ENCODE measurements around the gene C9orf43. TPM values are rescaled to one million over a fixed set of nuclear protein-coding genes. Genes with fewer than 3 reads are reported as not detected.
A peak's percentile ranks its signal among the peaks of the same experiment; 100 is the strongest.

C9orf43 gene
- total and polyA plus RNA-seq, 4 experiments from 2014 or later, result 0.41 to 0.87 (median 0.65) TPM

GRCh38 chr9:113391917-113392316 lies 18.6 kb upstream of the C9orf43 start:
- no peak for DNase-seq
- no peaks in the 10 kb centered on the region for H3K27me3 Mint-ChIP-seq
- Histone ChIP-seq H3K36me3 (ENCODE audit: insufficient read depth, low read length) (peaks cover 36% of the 10 kb centered on the region), H3K4me1 (ENCODE audit: insufficient read depth, low read length) (no peaks in the 10 kb centered on the region), H3K9me3 (ENCODE audit: control insufficient read depth in 1 of 2, low read length in 2 of 2) (no peaks in the 10 kb centered on the region), H3K27me3 (ENCODE audit: insufficient read depth, low read length) (no peaks in the 10 kb centered on the region), H3K4me3 (ENCODE audit: low read length in 2 of 2) (no peak overlapping the region), H3K27ac (ENCODE audit: low read depth, low read length) (no peak overlapping the region)
- H3K4me3 Mint-ChIP-seq, result no peak overlapping the region
- no peaks in the 10 kb centered on the region for H3K9me3 Mint-ChIP-seq
- peaks cover 24 to 53% of the 10 kb centered on the region in 2 donors for H3K36me3 Mint-ChIP-seq
- peak overlapping the region in 2 of 7 donors; percentile 24 to 72 for H3K27ac Mint-ChIP-seq
- H3K4me1 Mint-ChIP-seq, result peaks cover 0 to 6% (median 3%) of the 10 kb centered on the region in 4 donors
- ChIA-PET CTCF (ENCODE audit: partially characterized antibody) (interaction anchor here (2.1 kb wide), 1 partner anchor 10 kb away, joined by 8 read pairs; the partner anchor contains the start of gene ALAD), POLR2A (ENCODE audit: partially characterized antibody) (interaction anchor here (0.6 kb wide), 1 partner anchor 9 kb away, joined by 3 read pairs; the partner anchor contains the start of gene ALAD)
- intact Hi-C loops (cut with micrococcal nuclease), result no loop called here

GRCh38 chr9:113393281-113393680 lies 17.3 kb upstream of the C9orf43 start:
- Histone ChIP-seq H3K4me3 (ENCODE audit: low read length in 2 of 2) (no peak overlapping the region), H3K36me3 (ENCODE audit: insufficient read depth, low read length) (peaks cover 32% of the 10 kb centered on the region), H3K27ac (ENCODE audit: low read depth, low read length) (no peak overlapping the region), H3K9me3 (ENCODE audit: control insufficient read depth in 1 of 2, low read length in 2 of 2) (no peaks in the 10 kb centered on the region), H3K4me1 (ENCODE audit: insufficient read depth, low read length) (no peaks in the 10 kb centered on the region), H3K27me3 (ENCODE audit: insufficient read depth, low read length) (no peaks in the 10 kb centered on the region)
- intact Hi-C loops (cut with micrococcal nuclease), result no loop called here
- Mint-ChIP-seq H3K4me3 (no peak overlapping the region), H3K4me1 (peaks cover 0 to 6% (median 3%) of the 10 kb centered on the region in 4 donors), H3K36me3 (peaks cover 11 to 40% of the 10 kb centered on the region in 2 donors), H3K27ac (peak overlapping the region in 1 of 7 donors; percentile 23), H3K27me3 (no peaks in the 10 kb centered on the region), H3K9me3 (no peaks in the 10 kb centered on the region)
- DNase-seq, result no peak
- ChIA-PET CTCF (ENCODE audit: partially characterized antibody) (interaction anchor here (0.6 to 2.1 kb wide), 2 partner anchors 8 to 97 kb away, joined by 3 to 8 read pairs; partner anchors contain the start of gene ALAD), POLR2A (ENCODE audit: partially characterized antibody) (no interaction called here)

GRCh38 chr9:113395000-113395861 lies 15.3 kb upstream of the C9orf43 start:
- intact Hi-C loops (cut with micrococcal nuclease), result no loop called here
- Mint-ChIP-seq H3K4me3 (no peak overlapping the region), H3K9me3 (no peaks in the 10 kb centered on the region), H3K27me3 (no peaks in the 10 kb centered on the region), H3K36me3 (peaks cover 5 to 31% of the 10 kb centered on the region in 2 donors), H3K27ac (peak overlapping the region in 1 of 7 donors; percentile 35), H3K4me1 (peaks cover 10 to 17% (median 14%) of the 10 kb centered on the region in 4 donors)
- ChIA-PET POLR2A (ENCODE audit: partially characterized antibody) (no interaction called here), CTCF (ENCODE audit: partially characterized antibody) (interaction anchor here (1.3 kb wide), 1 partner anchor 15 kb away, joined by 3 read pairs; the partner anchor contains the start of genes C9orf43 and POLE3)
- Histone ChIP-seq H3K27ac (ENCODE audit: low read depth, low read length) (no peak overlapping the region), H3K9me3 (ENCODE audit: control insufficient read depth in 1 of 2, low read length in 2 of 2) (no peaks in the 10 kb centered on the region), H3K36me3 (ENCODE audit: insufficient read depth, low read length) (peaks cover 15% of the 10 kb centered on the region), H3K27me3 (ENCODE audit: insufficient read depth, low read length) (no peaks in the 10 kb centered on the region), H3K4me1 (ENCODE audit: insufficient read depth, low read length) (peaks cover 6% of the 10 kb centered on the region), H3K4me3 (ENCODE audit: low read length in 2 of 2) (no peak overlapping the region)
- DNase-seq, result no peak

- H3K27me3 ChIP-seq (ENCODE audit: insufficient read depth, low read length), result no peaks in the 10 kb centered on the region
- no peak overlapping the region for H3K4me3 ChIP-seq (ENCODE audit: low read length in 2 of 2)
- no peak overlapping the region for H3K27ac Mint-ChIP-seq
- H3K27me3 Mint-ChIP-seq, result no peaks in the 10 kb centered on the region
- no peaks in the 10 kb centered on the region for H3K9me3 ChIP-seq (ENCODE audit: control insufficient read depth in 1 of 2, low read length in 2 of 2)
- DNase-seq, result no peak
- CTCF ChIA-PET (ENCODE audit: partially characterized antibody), result interaction anchor here (1.4 to 1.6 kb wide), 2 partner anchors 9 to 13 kb away, joined by 4 to 6 read pairs; partner anchors contain the start of genes C9orf43 and POLE3
- H3K9me3 Mint-ChIP-seq, result no peaks in the 10 kb centered on the region
- no peak overlapping the region for H3K4me3 Mint-ChIP-seq
- H3K36me3 ChIP-seq (ENCODE audit: insufficient read depth, low read length), result no peaks in the 10 kb centered on the region
- peaks cover 15 to 31% (median 23%) of the 10 kb centered on the region in 4 donors for H3K4me1 Mint-ChIP-seq
- no peak overlapping the region for H3K27ac ChIP-seq (ENCODE audit: low read depth, low read length)
- peaks cover 16% of the 10 kb centered on the region for H3K4me1 ChIP-seq (ENCODE audit: insufficient read depth, low read length)
- intact Hi-C loops (cut with micrococcal nuclease), result no loop called here
- POLR2A ChIA-PET (ENCODE audit: partially characterized antibody), result no interaction called here
- peaks cover 5 to 17% of the 10 kb centered on the region in 2 donors for H3K36me3 Mint-ChIP-seq
Measured at GRCh38 chr9:113397203-113397631, 13.3 kb upstream of the C9orf43 start.

GRCh38 chr9:113398796-113399195 lies 11.8 kb upstream of the C9orf43 start:
- no peaks in the 10 kb centered on the region for H3K9me3 Mint-ChIP-seq
- DNase-seq, result no peak
- Histone ChIP-seq H3K27me3 (ENCODE audit: insufficient read depth, low read length) (no peaks in the 10 kb centered on the region), H3K36me3 (ENCODE audit: insufficient read depth, low read length) (no peaks in the 10 kb centered on the region), H3K4me1 (ENCODE audit: insufficient read depth, low read length) (peaks cover 16% of the 10 kb centered on the region), H3K9me3 (ENCODE audit: control insufficient read depth in 1 of 2, low read length in 2 of 2) (no peaks in the 10 kb centered on the region), H3K27ac (ENCODE audit: low read depth, low read length) (no peak overlapping the region), H3K4me3 (ENCODE audit: low read length in 2 of 2) (no peak overlapping the region)
- peaks cover 15 to 31% (median 23%) of the 10 kb centered on the region in 4 donors for H3K4me1 Mint-ChIP-seq
- peaks cover 0 to 6% of the 10 kb centered on the region in 2 donors for H3K36me3 Mint-ChIP-seq
- peak overlapping the region in 1 of 7 donors; percentile 63 for H3K27ac Mint-ChIP-seq
- H3K27me3 Mint-ChIP-seq, result no peaks in the 10 kb centered on the region
- peak overlapping the region in 5 of 8 donors; percentile 32 to 77 (median 65) for H3K4me3 Mint-ChIP-seq
- intact Hi-C loops (cut with micrococcal nuclease), result no loop called here
- POLR2A ChIA-PET (ENCODE audit: partially characterized antibody), result interaction anchor here (1.1 kb wide), 1 partner anchor 24 kb away, joined by 3 read pairs; no protein-coding TSS in a partner anchor
- CTCF ChIA-PET (ENCODE audit: partially characterized antibody), result interaction anchor here (0.5 to 8.5 kb wide), 7 partner anchors 7 to 257 kb away, joined by 3 to 72 read pairs (median 6); partner anchors contain the start of genes C9orf43 and POLE3

- intact Hi-C loops (cut with micrococcal nuclease), result loop anchor here (2.0 kb wide), 1 partner anchor 47 kb away; no protein-coding TSS in a partner anchor
- no peaks in the 10 kb centered on the region for H3K27me3 ChIP-seq (ENCODE audit: insufficient read depth, low read length)
- ChIA-PET POLR2A (ENCODE audit: partially characterized antibody) (interaction anchor here (2.4 to 4.9 kb wide), 4 partner anchors 12 to 180 kb away, joined by 18 to 93 read pairs (median 20); partner anchors contain the start of genes C9orf43, CDC26, HDHD3 and POLE3), CTCF (ENCODE audit: partially characterized antibody) (interaction anchor here (0.9 to 8.5 kb wide), 8 partner anchors 9 to 257 kb away, joined by 3 to 72 read pairs (median 25); partner anchors contain the start of genes C9orf43, CDC26, POLE3 and WDR31)
- H3K27me3 Mint-ChIP-seq, result no peaks in the 10 kb centered on the region
- H3K4me1 ChIP-seq (ENCODE audit: insufficient read depth, low read length), result peaks cover 16% of the 10 kb centered on the region
- peak overlapping the region in 4 of 7 donors; percentile 42 to 78 (median 62) for H3K27ac Mint-ChIP-seq
- no peak overlapping the region for H3K27ac ChIP-seq (ENCODE audit: low read depth, low read length)
- H3K4me3 ChIP-seq (ENCODE audit: low read length in 2 of 2), result no peak overlapping the region
- no peaks in the 10 kb centered on the region for H3K36me3 ChIP-seq (ENCODE audit: insufficient read depth, low read length)
- H3K36me3 Mint-ChIP-seq, result peaks cover 0 to 6% of the 10 kb centered on the region in 2 donors
- peak overlapping the region; percentile 75 to 96 (median 78) for H3K4me3 Mint-ChIP-seq
- no peak for DNase-seq
- H3K9me3 Mint-ChIP-seq, result no peaks in the 10 kb centered on the region
- H3K4me1 Mint-ChIP-seq, result peaks cover 15 to 31% (median 23%) of the 10 kb centered on the region in 4 donors
- H3K9me3 ChIP-seq (ENCODE audit: control insufficient read depth in 1 of 2, low read length in 2 of 2), result no peaks in the 10 kb centered on the region
Measured at GRCh38 chr9:113399646-113400200, 10.8 kb upstream of the C9orf43 start.

All from CD4-positive, alpha-beta memory T cell (primary cell).